Measurements from ENCODE around the gene MAPKAPK3.

DNA sequence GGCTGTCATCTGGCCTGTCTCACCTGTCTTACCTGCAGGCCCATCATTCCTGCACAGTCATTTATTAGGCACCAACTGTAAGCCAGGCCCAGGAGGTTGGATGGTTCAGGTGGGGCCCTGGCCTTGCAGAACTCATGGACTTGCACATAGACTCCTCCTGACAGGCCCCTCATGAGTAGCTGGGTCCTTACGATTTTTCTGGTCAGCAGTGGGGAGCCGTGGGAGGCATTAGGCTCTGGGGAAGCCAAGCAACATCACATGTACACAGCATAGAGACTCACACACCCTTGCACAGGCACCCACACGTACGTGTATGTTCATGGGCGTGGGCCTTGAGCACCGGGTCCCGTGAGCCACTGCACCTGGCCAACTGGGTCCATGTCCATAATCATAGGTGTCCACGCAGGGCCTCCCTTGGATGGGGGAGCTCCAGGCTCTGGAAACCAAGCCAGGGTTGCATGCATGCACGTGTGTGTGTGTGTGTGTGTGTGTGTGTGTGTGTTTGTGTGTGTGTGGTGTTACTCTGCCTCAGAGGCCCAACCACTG is 25.7 kb upstream of the MAPKAPK3 start:
- TF ChIP-seq, protein P1, sequence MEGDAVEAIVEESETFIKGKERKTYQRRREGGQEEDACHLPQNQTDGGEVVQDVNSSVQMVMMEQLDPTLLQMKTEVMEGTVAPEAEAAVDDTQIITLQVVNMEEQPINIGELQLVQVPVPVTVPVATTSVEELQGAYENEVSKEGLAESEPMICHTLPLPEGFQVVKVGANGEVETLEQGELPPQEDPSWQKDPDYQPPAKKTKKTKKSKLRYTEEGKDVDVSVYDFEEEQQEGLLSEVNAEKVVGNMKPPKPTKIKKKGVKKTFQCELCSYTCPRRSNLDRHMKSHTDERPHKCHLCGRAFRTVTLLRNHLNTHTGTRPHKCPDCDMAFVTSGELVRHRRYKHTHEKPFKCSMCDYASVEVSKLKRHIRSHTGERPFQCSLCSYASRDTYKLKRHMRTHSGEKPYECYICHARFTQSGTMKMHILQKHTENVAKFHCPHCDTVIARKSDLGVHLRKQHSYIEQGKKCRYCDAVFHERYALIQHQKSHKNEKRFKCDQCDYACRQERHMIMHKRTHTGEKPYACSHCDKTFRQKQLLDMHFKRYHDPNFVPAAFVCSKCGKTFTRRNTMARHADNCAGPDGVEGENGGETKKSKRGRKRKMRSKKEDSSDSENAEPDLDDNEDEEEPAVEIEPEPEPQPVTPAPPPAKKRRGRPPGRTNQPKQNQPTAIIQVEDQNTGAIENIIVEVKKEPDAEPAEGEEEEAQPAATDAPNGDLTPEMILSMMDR (conservative IDR thresholded peaks at IDR 0.05; ENCODE audit: low read depth, low read length) = no peak
- TF ChIP-seq RAD21 (IDR thresholded peaks at IDR 0.05; ENCODE audit: low read length) (no peak), POLR2A (IDR thresholded peaks at IDR 0.05; ENCODE audit: low read depth, low read length) (no peak), MXI1 (IDR thresholded peaks at IDR 0.05; ENCODE audit: borderline replicate concordance, low read depth, low read length) (no peak), FOS (IDR thresholded peaks at IDR 0.05; ENCODE audit: low read depth, low read length) (no peak), MAZ (IDR thresholded peaks at IDR 0.05; ENCODE audit: borderline replicate concordance, low read depth, low read length) (no peak), RCOR1 (IDR thresholded peaks at IDR 0.05; ENCODE audit: insufficient replicate concordance, low read length) (no peak), MAFK (IDR thresholded peaks at IDR 0.05; ENCODE audit: low read depth, low read length) (no peak), CEBPB (IDR thresholded peaks at IDR 0.05; ENCODE audit: low read depth, low read length) (no peak), RFX5 (IDR thresholded peaks at IDR 0.05; ENCODE audit: low read depth, low read length) (no peak)
- TF ChIP-seq, protein P2, sequence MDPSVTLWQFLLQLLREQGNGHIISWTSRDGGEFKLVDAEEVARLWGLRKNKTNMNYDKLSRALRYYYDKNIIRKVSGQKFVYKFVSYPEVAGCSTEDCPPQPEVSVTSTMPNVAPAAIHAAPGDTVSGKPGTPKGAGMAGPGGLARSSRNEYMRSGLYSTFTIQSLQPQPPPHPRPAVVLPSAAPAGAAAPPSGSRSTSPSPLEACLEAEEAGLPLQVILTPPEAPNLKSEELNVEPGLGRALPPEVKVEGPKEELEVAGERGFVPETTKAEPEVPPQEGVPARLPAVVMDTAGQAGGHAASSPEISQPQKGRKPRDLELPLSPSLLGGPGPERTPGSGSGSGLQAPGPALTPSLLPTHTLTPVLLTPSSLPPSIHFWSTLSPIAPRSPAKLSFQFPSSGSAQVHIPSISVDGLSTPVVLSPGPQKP (IDR thresholded peaks at IDR 0.05; ENCODE audit: borderline replicate concordance, low read depth, low read length) = no peak
- TF ChIP-seq, protein P3, sequence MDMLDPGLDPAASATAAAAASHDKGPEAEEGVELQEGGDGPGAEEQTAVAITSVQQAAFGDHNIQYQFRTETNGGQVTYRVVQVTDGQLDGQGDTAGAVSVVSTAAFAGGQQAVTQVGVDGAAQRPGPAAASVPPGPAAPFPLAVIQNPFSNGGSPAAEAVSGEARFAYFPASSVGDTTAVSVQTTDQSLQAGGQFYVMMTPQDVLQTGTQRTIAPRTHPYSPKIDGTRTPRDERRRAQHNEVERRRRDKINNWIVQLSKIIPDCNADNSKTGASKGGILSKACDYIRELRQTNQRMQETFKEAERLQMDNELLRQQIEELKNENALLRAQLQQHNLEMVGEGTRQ (IDR thresholded peaks at IDR 0.05; ENCODE audit: low read depth, low read length) = no peak

Data from IMR-90 (cell line).